ENCODE results near the gene MYOD1. TPM values are rescaled to one million over a fixed set of nuclear protein-coding genes. Genes with fewer than 3 reads are reported as not detected.

MYOD1 gene
- not detected in 2 replicates for total RNA-seq

GRCh38 chr11:17719028-17719937, at the start of gene MYOD1:
TSS of gene MYOD1 (plus strand) at chr11:17719571. CDS start at chr11:17719783, 212 bp downstream.

DNA sequence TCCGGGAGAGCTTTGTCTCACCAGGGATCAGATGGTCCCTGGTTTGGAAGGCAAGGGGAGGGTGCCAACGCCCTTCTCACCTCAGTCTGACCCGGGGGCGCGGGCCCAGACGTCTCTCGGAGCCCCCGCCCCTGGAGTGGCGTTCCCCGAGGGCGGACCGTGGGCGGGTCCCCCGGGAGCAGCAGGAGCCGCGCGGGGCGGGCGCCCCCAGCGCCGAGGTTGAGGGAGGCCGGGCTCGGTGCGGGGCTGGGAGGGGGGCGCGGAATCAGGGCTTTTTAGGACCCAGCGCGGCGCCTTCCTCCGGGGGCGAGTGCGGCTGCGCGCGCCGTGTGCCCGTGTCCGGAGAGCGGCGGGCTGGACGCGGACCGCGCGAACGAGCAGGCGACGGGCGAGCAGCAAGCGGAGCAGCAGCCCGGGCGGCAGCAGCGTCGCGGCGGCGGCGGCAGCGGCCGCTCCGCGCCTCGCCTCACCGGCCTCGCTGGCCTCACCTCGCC, 15.1 kb downstream of the MYOD1 start, which contains the start of gene KCNC1:
TSS of gene KCNC1 (plus strand) at position 364 of the 494 bp plus-strand sequence. CDS start 1,222 bp downstream, outside the sequence.

Other genes with a start within 250 kb of the MYOD1 start
- gene ABCC8, start 242.7 kb upstream of the MYOD1 start, total RNA-seq = not detected in 2 replicates
- gene USH1C, start 175.2 kb upstream of the MYOD1 start, total RNA-seq = not detected in 2 replicates
- gene OTOG, start 172.3 kb upstream of the MYOD1 start, total RNA-seq = not detected in 2 replicates
- under 0.01 TPM in 1 of 2 replicates, not detected in the other for gene KCNC1, start 15.2 kb downstream of the MYOD1 start, total RNA-seq

All from subcutaneous preadipocyte (primary cell).